GM23338 (cell line): ENCODE data around the gene EMID1. TPM values are rescaled to one million over a fixed set of nuclear protein-coding genes. Genes with fewer than 3 reads are reported as not detected.

Source experiments
- ATAC-seq: fragments of 200-7000 bp; cut with Tn5 transposase; 3 replicates; pipeline ENCODE4 v1.9.1; 2020
- DNase-seq: peaks from one replicate; pipeline ENCODE4 v3.0.0-alpha.2; 2015; ENCODE audit warnings: low spot score
- H2AFZ ChIP-seq: fragments of 200-600 bp; sonication (generic); 2 replicates; pipeline ENCODE4 v1.8.0; 2016; ENCODE audit warnings: antibody characterized with exemption, mild to moderate bottlenecking, moderate library complexity
- H3F3A ChIP-seq: fragments of 200-600 bp; sonication (generic); replicated peaks from 2 replicates; pipeline ENCODE4 v1.8.0; 2017; ENCODE audit warnings: antibody characterized with exemption, mixed run types, low read depth
- H3K27ac ChIP-seq: fragments of 200-600 bp; sonication (generic); 2 replicates; pipeline ENCODE4 v1.6.1; 2016; ENCODE audit warnings: low read depth
- H3K27me3 ChIP-seq: fragments of 200-600 bp; sonication (generic); 2 replicates; pipeline ENCODE4 v1.8.0; 2016; ENCODE audit warnings: mild to moderate bottlenecking, mixed run types, moderate library complexity; ENCODE audit not compliant: insufficient read depth
- H3K36me3 ChIP-seq: fragments of 200-600 bp; sonication (generic); 2 replicates; pipeline ENCODE4 v1.8.0; 2016; ENCODE audit warnings: mild to moderate bottlenecking; ENCODE audit not compliant: insufficient read depth
- H3K4me1 ChIP-seq: fragments of 200-600 bp; sonication (generic); 2 replicates; pipeline ENCODE4 v1.8.0; 2016; ENCODE audit warnings: mild to moderate bottlenecking, moderate library complexity; ENCODE audit not compliant: insufficient read depth
- H3K4me2 ChIP-seq: fragments of 200-600 bp; sonication (generic); 2 replicates; pipeline ENCODE4 v1.7.1; 2017; ENCODE audit warnings: mixed run types
- H3K4me3 ChIP-seq: fragments of 200-600 bp; sonication (generic); 2 replicates; pipeline ENCODE4 v1.6.1; 2016; ENCODE audit warnings: mixed run types
- H3K79me2 ChIP-seq: fragments of 200-600 bp; sonication (generic); replicated peaks from 2 replicates; pipeline ENCODE4 v1.8.0; 2017; ENCODE audit warnings: mild to moderate bottlenecking; ENCODE audit not compliant: insufficient read depth
- H3K9me2 ChIP-seq: fragments of 200-600 bp; sonication (generic); 2 replicates; pipeline ENCODE4 v1.8.0; 2017; ENCODE audit not compliant: insufficient read depth
- H4K20me1 ChIP-seq: fragments of 200-600 bp; sonication (generic); replicated peaks from 2 replicates; pipeline ENCODE4 v1.8.0; 2017; ENCODE audit warnings: mild to moderate bottlenecking; ENCODE audit not compliant: insufficient read depth
- H3K27ac Mint-ChIP-seq: 2 replicates; pipeline ENCODE4 v1.8.0; 2020; ENCODE audit warnings: inconsistent platforms, mild to moderate bottlenecking, moderate library complexity, mixed read lengths
- H3K27me3 Mint-ChIP-seq: 3 replicates; pipeline ENCODE4 v1.8.0; 2022; ENCODE audit warnings: low read depth, mild to moderate bottlenecking, moderate library complexity, mixed read lengths, inconsistent platforms; ENCODE audit not compliant: insufficient read depth, poor library complexity
- H3K36me3 Mint-ChIP-seq: 3 replicates; pipeline ENCODE4 v1.8.0; 2021; ENCODE audit warnings: low read depth, mild to moderate bottlenecking, inconsistent platforms, moderate library complexity, mixed read lengths
- H3K4me1 Mint-ChIP-seq: 3 replicates; pipeline ENCODE4 v1.8.0; 2020; ENCODE audit warnings: mild to moderate bottlenecking, inconsistent platforms, mixed read lengths
- H3K4me3 Mint-ChIP-seq: 3 replicates; pipeline ENCODE4 v1.8.0; 2021; ENCODE audit warnings: moderate library complexity, mild to moderate bottlenecking, inconsistent platforms, mixed read lengths
- H3K9me3 Mint-ChIP-seq: 3 replicates; pipeline ENCODE4 v1.8.0; 2020; ENCODE audit warnings: moderate library complexity, mild to moderate bottlenecking, inconsistent platforms, mixed read lengths
- CREB1 ChIP-seq: fragments of 250-450 bp; sonication (Bioruptor Pico); IDR thresholded peaks from 2 replicates; pipeline ENCODE4 v1.5.0; 2020; ENCODE audit warnings: low read depth, mild to moderate bottlenecking, moderate library complexity
- CTCF ChIP-seq, 2 experiments: fragments of 200-600 bp in 1 of 2; sonication (generic) in 1 of 2; conservative IDR thresholded peaks; 2 replicates each; pipeline versions ENCODE4 v1.5.1 to v1.6.1; 2016 to 2017; ENCODE audit warnings: antibody characterized with exemption in 2 of 2, low read depth in 2 of 2, mild to moderate bottlenecking in 2 of 2, moderate library complexity in 1 of 2
- ETS1 ChIP-seq: IDR thresholded peaks from 2 replicates; pipeline ENCODE4 v1.6.1; 2016; ENCODE audit warnings: antibody characterized with exemption
- EZH2 ChIP-seq: fragments of 200-600 bp; sonication (generic); IDR thresholded peaks from one replicate; pipeline ENCODE4 v1.8.0; 2017; ENCODE audit warnings: antibody characterized with exemption, mild to moderate bottlenecking, low read depth; ENCODE audit not compliant: unreplicated experiment
- EZH2phosphoT487 ChIP-seq: fragments of 200-600 bp; sonication (generic); IDR thresholded peaks from one replicate; pipeline ENCODE4 v1.8.1; 2018; ENCODE audit warnings: antibody characterized with exemption; ENCODE audit not compliant: unreplicated experiment
- JUNB ChIP-seq: IDR thresholded peaks from one replicate; pipeline ENCODE4 v1.6.1; 2016; ENCODE audit warnings: antibody characterized with exemption; ENCODE audit not compliant: unreplicated experiment
- NANOG ChIP-seq: IDR thresholded peaks from 2 replicates; pipeline ENCODE4 v1.6.1; 2016; ENCODE audit warnings: antibody characterized with exemption, borderline replicate concordance
- POLR2AphosphoS5 ChIP-seq: IDR thresholded peaks from 2 replicates; pipeline ENCODE4 v1.6.1; 2016; ENCODE audit warnings: antibody characterized with exemption, low read depth
- REST ChIP-seq: IDR thresholded peaks from one replicate; pipeline ENCODE4 v1.6.1; 2018; ENCODE audit warnings: antibody characterized with exemption; ENCODE audit not compliant: unreplicated experiment
- STAT1 ChIP-seq: IDR thresholded peaks from one replicate; pipeline ENCODE4 v1.6.1; 2016; ENCODE audit warnings: antibody characterized with exemption; ENCODE audit not compliant: unreplicated experiment
- ZNF114 ChIP-seq: fragments of 250-450 bp; sonication (Bioruptor Pico); IDR thresholded peaks from 2 replicates; pipeline ENCODE4 v1.5.0; 2020; ENCODE audit warnings: mild to moderate bottlenecking, moderate library complexity
- ZNF331 ChIP-seq: fragments of 250-450 bp; sonication (Bioruptor Pico); IDR thresholded peaks from 2 replicates; pipeline ENCODE4 v1.5.0; 2020; ENCODE audit warnings: low read depth, mild to moderate bottlenecking, moderate library complexity
- ZNF462 ChIP-seq: fragments of 250-450 bp; sonication (Bioruptor Pico); IDR thresholded peaks from 2 replicates; pipeline ENCODE4 v1.5.0; 2020; ENCODE audit warnings: mild to moderate bottlenecking, moderate library complexity
- polyA plus RNA-seq: library from polyadenylated mRNA; unstranded; fragments of >200 nt; fragmentation: Nextera tagmentation; extraction: Ambion mirVana; gene quantifications from 2 replicates; pipeline ENCODE4 v1.2.1, GENCODE V29; 2016
- total RNA-seq: library from RNA; depleted of rRNA; stranded (reverse); fragments of >200 nt; shearing (Covaris generic); gene quantifications from 2 replicates; pipeline ENCODE4 v1.2.3, GENCODE V29; 2014

The EMID1 gene
- total and polyA plus RNA-seq, 2 experiments from 2014 or later: 3.0 to 13.4 TPM

- Histone ChIP-seq H3K4me3 (no peak overlapping the region), H3K36me3 (peaks cover 27% of the 10 kb centered on the region), H3K27ac (no peak overlapping the region), H3K27me3 (no peaks in the 10 kb centered on the region), H3F3A (peaks cover 49% of the 10 kb centered on the region), H3K9me2 (no peaks in the 10 kb centered on the region), H2AFZ (no peak overlapping the region), H3K79me2 (0 out of 2 replicates have a peak, but pooled peaks cover under 1% of the 10 kb centered on the region), H3K4me2 (no peak overlapping the region), H4K20me1 (peaks cover 8% of the 10 kb centered on the region), H3K4me1 (peaks cover 10% of the 10 kb centered on the region; the same call in 1 of the 2 replicates)
- Mint-ChIP-seq H3K27ac (no peak overlapping the region), H3K4me3 (no peak overlapping the region), H3K36me3 (peaks cover 36% of the 10 kb centered on the region), H3K27me3 (peaks cover 28% of the 10 kb centered on the region), H3K9me3 (no peaks in the 10 kb centered on the region; the same call in 2 of the 3 replicates), H3K4me1 (peaks cover 29% of the 10 kb centered on the region)
- peak; percentile 21 for DNase-seq
- no peak for TF ChIP-seq REST
- TF ChIP-seq JUNB: no peak
- no peak for TF ChIP-seq ZNF114 (CRISPR knock-in tag)
- no peak for TF ChIP-seq ZNF462 (CRISPR knock-in tag)
- no peak for TF ChIP-seq ZNF331 (CRISPR knock-in tag)
- TF ChIP-seq EZH2phosphoT487: no peak
- no peak for TF ChIP-seq NANOG
- TF ChIP-seq CTCF (conservative IDR thresholded peaks at IDR 0.05; ENCODE audit: low read depth in 2 of 2): no peak
- no peak for TF ChIP-seq CREB1 (CRISPR knock-in tag)
- TF ChIP-seq ETS1: no peak
- no peak for TF ChIP-seq STAT1
- no peak for TF ChIP-seq POLR2AphosphoS5
- no peak for TF ChIP-seq EZH2
- ATAC-seq: no peak
Observed at GRCh38 chr22:29302681-29303465, 97.2 kb downstream of the EMID1 start.
